Panc1 (cell line): Measurements from ENCODE around the gene B4GALT7.

ENCODE experiments used
- POLR2AphosphoS5 ChIP-seq: IDR thresholded peaks from 2 replicates; pipeline ENCODE4 v1.6.1; 2012; ENCODE audit warnings: mild to moderate bottlenecking, low read depth, low read length, moderate library complexity
- TF ChIP-seq, protein P1 (sequence below): fragments of 450-650 bp; IDR thresholded peaks from 2 replicates; pipeline ENCODE4 v1.5.1; 2017; ENCODE audit warnings: mild to moderate bottlenecking

DNA sequence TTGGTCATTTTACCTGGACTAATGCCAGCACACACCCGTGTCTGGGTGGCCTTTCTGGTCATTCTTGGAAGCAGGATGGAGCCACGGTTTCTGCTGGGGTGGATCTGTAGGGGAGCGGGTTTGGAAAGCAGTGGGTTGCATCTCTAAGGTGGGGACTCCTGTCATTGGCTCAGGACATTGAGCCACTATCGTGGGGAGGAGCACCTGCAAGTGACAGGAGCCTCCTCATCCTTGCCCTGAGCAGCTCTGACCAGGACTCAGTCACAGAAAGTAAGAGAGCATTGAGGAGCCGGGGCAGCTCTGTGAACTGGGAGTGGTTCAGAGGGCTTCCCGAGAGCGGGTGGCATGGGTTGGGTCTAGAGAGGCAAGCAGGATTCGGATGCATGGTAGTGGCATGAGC, 3.7 kb downstream of the B4GALT7 start:
- TF ChIP-seq, protein P1, sequence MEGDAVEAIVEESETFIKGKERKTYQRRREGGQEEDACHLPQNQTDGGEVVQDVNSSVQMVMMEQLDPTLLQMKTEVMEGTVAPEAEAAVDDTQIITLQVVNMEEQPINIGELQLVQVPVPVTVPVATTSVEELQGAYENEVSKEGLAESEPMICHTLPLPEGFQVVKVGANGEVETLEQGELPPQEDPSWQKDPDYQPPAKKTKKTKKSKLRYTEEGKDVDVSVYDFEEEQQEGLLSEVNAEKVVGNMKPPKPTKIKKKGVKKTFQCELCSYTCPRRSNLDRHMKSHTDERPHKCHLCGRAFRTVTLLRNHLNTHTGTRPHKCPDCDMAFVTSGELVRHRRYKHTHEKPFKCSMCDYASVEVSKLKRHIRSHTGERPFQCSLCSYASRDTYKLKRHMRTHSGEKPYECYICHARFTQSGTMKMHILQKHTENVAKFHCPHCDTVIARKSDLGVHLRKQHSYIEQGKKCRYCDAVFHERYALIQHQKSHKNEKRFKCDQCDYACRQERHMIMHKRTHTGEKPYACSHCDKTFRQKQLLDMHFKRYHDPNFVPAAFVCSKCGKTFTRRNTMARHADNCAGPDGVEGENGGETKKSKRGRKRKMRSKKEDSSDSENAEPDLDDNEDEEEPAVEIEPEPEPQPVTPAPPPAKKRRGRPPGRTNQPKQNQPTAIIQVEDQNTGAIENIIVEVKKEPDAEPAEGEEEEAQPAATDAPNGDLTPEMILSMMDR = no peak
- no peak for TF ChIP-seq POLR2AphosphoS5
